ENCODE results near the gene FBXO30.

FBXO30 gene, protein sequence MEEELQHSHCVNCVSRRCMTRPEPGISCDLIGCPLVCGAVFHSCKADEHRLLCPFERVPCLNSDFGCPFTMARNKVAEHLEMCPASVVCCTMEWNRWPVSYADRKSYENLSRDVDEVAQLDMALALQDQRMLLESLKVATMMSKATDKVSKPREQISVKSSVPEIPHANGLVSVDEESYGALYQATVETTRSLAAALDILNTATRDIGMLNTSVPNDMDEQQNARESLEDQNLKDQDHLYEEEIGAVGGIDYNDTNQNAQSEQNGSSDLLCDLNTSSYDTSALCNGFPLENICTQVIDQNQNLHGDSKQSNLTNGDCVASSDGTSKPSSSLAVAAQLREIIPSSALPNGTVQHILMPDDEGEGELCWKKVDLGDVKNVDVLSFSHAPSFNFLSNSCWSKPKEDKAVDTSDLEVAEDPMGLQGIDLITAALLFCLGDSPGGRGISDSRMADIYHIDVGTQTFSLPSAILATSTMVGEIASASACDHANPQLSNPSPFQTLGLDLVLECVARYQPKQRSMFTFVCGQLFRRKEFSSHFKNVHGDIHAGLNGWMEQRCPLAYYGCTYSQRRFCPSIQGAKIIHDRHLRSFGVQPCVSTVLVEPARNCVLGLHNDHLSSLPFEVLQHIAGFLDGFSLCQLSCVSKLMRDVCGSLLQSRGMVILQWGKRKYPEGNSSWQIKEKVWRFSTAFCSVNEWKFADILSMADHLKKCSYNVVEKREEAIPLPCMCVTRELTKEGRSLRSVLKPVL

DNA sequence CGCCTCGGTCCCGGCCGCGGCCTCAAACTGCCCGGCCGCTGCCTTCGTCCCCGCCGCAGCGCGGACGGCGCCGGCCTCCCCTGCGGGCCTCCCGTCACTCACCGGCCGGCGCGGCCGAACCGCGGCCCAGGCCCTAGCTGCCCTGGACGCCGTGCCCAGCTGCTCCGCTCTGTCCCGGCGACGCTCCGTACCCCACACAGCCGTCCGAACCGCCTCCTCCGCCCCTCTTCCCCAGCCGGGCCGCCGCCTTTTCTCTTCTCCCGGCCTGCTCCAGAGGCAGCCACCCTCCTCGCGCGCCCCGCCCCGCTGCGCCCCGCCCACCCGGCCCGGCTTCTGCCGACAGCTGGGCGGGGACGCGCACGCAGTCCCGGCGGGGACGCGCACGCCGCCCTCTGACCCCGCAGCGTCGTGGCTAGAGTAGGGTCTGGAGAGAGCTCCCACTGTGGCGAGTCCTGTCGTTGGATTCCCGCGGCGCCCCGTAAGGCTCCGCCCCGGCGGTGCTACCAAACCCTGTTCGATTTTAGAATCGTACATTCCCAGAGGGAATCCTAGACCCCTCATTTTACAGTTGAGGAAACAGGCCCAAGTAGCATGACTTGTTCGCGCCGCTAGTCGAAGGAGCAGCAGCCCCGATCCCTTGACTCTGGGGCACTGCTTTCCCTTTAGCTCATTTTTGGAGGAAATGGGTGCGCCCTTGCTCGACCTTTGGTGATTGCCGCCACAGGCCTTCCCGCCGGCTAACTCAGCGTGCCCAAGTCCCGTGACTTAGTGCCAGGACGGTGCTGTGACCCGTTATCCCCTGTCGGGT lies at the start of gene FBXO30:
Gene FBXO30, minus strand, starts transcription at position 295 of the 808 bp plus-strand sequence. CDS start 8,390 bp downstream, outside the sequence.
- DNase-seq: peak; percentile 80

DNA sequence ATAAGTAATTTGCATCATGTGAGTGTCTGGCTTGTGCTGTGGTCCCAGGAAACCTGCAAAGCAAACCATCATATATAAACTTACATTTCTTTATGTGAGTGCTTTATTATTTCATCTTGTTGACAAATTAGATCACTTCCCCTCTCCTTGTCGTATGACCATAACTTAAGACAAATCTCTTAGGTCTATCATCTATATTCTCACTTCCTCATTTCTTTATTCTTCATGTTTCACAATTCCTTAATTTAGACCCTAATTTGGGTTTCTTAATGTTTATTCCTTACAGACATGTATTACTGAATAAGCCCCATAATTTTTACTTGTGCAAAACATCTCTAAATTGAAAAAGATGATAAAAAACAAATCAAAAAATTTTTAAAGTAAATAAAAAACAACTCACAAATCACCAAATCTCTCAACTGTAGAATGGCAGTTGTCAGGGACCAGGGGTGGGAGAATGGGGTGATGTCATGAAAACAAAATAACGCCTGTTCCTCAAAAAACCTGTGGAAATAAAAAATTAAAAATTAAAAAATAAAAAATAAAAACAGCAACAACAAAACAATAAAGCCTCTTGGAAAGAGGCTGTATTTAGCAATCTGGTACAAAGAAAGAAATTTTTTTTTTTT lies 49.5 kb upstream of the FBXO30 start:
- no peak for DNase-seq

DNA sequence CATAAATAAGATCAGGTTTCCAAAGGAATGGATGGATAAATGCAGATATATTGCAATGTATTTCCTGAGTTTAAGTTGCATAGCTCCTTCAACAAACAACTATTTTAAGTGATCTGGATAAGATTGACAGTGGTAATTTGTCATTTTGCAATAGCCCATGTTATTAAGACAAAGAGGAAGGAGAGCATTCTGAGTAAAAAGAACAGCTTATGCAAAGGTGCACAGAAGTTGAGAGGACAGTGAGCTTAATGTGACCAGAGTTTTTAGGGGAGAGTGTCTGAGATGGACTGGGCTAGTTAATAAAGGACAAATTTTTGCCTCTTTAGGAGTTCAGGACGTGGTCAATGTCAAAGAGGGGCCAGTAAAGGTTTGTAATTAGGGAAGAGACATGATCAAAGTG lies 48.8 kb upstream of the FBXO30 start:
- no peak for DNase-seq

DNA sequence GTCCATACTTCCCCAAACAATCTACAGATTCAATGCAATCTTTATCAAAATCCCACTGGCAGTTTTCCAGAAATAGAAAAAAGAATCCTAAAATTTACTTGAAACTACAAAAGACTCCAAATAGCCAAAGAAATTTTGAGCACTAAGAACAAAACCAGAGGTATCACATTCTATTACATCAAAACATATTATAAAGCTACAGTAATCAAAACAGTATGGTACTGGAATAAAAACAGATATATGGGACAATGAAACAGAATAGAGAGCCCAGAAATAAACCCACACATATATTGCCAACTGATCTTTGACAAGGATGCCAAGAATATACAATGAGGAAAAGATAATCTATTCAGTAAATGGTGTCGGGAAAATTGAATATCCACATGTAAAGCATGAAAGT lies 46.0 kb upstream of the FBXO30 start:
- DNase-seq: no peak

DNA sequence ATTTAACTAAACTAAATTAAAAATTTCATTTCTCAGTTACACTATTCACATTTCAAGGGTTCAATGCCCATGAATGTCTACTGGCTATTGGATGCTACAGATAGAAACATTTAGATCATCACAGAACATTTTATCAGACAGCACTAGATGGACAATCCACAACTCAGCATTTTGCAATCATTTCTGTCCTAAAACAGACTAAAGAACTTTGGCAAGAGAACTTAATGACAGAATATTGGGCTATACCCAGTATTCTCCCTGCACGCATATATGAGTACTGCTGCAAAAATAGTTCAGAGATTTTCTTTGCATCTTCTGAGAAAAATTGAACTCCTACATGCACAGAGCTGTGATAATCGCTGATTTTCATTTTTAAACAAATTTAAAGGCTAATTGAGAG lies 36.1 kb upstream of the FBXO30 start:
- no peak for DNase-seq

DNA sequence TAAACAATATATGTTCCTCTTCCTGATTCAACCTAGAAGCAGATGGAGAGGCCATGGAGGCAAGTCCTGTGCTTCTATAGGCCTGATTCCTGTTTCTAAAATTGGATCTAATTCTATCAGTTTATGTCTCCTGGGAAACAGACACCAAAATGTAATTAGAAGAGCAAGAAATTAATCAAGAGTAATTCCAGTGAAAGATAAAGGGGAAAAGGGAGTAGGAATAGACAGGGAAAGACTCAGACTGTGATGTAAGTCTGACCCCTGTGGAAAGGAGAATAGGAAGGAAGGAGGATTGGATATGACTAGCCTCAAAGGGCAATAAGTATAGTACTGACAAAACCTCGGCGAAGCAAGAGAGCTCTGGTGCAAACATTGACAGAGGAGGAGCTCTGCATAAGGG lies 33.9 kb upstream of the FBXO30 start:
- no peak for DNase-seq

DNA sequence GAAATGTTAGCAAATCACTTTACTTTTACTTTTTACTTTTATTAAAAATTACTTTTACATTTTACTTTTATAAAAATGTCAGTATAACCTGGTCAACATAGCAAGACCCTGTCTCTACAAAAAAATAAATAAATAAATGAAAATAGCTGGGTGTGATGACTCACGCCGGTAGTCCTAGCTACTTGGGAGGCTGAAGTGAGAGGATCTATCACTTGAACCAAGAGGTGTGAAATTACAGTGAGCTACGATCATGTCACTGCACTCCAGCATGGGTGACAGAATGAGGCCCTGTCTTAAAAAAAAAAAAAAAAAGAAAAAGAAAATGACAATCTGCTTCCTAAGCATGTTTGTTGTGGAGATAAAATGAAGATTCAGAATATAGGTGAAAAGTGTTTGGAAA lies 31.0 kb upstream of the FBXO30 start:
- no peak for DNase-seq

DNA sequence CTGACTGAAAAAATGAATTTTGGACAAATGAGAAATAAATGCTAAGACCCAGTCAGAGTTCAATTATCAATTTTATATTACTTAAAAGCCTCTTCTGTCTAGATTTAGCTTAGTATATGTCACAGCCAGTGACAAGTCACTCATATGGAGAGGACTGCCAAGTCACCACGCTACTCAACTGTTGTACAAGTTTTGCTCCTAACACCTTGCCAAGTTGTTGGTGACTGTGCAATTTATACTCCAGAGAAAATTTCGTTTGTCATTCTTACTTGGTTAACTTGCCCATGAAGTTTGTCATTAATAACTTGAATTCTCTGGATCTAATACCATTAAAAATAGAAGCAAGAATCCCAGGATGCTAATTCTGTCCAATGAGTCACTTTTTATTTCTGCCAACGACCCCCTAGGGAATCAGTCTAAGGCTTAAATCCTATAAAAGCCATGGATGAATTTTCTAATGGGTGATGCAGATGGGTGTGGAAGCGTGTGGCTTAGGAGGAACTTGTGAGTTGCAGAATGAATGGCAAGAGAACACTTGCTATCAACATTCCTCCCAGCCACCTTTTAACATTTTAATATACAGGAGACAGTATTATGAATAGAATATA lies 30.4 kb upstream of the FBXO30 start:
- DNase-seq: no peak

DNA sequence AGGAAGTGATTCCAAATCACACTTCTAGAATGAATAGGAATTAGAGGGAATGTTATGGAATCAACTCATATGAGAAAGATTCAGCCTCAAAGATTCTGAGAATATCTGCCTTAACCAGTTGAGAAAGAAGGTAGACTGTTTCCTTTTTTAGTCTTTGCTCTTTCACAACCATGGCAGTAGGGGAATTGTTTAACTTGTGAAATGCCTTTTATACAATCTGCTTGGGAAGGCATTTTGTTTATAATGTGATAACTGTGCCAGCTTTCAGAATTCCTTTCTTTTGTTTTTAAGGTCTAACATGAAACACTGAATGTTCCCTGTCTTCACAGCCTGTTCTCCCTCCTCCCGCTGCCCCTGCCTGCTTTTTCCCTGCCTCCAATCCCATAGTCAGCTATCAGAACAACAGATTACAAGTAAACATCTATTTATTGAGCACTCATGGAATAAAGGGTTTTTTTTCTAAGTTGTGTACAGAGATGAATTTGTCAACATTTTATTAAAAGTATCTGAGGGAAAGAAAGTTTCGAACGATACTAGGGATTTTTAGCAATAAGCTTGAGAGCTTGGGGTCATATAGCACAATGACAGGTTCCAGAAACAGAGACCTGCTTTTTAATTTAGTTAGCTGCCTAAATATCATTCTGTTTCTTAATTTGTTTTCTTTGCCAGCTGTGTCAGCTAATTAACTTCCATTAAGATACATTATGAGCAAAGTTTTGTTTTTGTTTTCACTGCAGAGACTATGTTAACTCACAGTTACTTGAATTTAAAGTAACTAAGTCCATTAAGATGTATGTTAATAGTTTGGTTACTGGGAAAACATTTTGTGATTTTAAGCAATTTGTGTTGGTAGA lies 28.3 kb upstream of the FBXO30 start:
- DNase-seq: no peak

DNA sequence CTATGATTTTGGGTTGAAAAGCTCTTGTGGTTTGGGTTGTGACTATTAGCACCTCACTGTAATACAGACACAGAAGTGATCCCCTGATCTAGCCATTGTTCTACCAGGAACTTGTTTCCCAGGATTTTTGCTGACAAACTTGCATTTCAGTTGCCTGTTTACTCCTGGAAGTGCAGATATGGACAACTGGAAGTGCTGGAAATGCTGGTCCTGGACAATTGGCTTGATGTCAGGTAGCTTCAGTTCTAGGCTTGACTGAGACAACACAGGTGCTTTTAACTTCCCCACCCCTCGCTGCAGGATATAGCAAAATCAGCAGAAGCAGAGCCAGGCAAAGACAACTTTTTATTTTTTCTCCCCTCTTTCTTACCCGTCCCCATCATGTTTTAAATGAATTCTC lies 27.1 kb upstream of the FBXO30 start:
- DNase-seq: no peak

DNA sequence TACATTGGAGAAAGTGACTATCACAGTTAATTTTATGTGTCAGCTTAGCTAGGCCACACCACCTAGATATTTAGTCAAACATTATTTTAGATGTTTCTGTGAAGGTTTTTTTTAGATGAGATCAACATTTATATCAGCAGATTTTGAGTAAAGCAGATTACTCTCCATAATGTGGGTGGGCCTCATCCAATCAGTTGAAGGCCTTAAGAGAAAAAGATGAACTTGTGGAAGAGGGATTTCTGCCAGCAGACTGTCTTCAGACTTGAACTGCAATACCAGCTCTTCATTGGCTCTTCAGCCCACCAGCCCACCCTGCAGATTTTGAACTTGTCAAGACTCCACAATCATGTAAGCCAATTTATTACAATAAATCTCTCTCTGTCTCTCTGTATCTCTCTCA lies 25.1 kb upstream of the FBXO30 start:
- DNase-seq: no peak

DNA sequence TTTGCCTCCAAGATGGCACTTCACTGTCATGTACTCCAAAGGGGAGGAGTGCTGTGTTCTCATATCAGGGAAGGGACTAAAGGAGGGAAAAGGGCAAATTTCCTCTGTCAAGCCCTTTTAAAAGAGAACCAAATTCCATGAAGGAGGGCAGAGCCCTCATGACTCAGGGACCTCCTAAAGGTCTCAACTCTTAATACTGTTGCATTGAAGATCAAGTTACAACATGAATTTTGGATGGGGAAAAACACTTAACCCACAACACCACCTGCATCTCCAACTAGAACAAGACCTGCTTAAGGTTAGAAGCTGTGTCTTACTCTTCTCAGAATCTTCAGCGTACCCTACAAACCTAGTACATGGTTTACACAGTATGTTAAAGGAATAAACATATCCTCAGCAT lies 23.7 kb upstream of the FBXO30 start:
- DNase-seq: no peak

DNA sequence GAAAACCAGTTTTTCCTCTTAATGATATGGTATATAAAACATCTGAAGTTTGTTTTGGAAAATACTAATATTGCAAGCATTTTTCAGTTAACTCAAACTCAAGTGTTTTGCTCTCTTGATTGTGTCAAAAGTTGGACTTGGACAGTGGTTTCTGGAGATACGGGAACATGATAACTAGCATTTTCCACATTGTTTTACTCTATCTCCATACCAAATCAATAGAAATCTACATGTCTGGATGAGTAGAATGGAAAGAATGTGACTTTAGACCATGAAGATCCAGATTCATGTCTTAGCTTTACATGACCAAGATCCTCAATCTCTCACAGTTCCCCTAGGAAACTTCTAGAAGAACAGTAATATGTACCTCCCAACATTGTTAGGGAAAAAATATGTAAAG lies 22.2 kb upstream of the FBXO30 start:
- no peak for DNase-seq

DNA sequence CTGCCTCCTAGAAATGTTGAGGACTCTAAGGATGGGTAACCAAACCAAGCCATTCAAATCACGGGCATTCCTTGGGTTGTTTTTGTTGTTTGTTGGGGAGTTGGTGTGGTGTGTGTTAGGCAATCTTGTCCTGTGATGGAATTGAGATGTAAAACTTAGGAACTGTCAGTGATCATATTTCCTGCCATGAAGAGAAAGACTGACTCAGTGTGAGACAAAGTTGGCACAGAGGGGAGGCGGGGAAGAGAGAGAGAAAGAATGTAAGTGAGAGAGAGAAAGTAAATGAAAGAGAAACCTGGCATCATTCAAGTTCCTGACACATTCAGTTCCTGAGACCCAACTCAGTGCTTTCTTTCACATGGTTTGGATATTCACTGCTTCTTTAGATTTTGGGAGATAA lies 21.6 kb upstream of the FBXO30 start:
- DNase-seq: no peak

DNA sequence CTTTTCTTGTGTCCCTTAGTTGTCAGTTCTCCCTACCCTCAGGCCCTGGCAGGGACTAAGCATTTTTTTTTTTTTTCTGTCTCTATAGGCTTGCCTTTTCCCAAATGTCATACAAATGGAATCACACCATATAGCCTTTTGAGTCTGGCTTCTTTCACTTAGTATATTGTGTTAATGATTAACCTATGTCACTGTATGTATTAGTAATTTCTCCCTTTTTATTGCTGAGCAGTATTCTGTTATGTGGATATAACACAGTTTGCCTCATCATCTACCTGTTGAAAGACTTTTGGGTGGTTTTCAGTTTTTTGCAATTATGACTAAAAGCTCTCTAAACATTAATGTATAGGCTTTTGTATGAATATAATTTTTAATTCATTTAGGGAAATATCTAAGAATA lies 16.0 kb upstream of the FBXO30 start:
- DNase-seq: no peak

DNA sequence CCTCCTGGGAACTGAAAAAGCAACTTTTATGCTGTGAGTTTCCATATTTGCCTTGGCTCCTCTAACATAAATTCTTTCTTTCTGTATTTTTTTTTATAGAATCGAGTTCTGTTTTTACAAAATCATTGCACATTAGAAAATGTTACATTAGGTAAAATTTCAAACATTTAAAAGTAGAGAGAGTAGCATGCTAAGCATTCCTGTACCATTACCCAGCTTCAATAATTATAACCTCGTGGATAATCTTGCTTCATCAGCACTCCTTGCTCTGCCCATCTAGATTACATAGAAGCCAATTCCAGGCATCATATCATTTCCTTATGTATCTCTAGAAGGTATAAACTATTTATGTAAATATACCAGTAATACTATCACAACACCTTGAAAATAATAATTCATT lies 15.4 kb upstream of the FBXO30 start:
- DNase-seq: no peak

DNA sequence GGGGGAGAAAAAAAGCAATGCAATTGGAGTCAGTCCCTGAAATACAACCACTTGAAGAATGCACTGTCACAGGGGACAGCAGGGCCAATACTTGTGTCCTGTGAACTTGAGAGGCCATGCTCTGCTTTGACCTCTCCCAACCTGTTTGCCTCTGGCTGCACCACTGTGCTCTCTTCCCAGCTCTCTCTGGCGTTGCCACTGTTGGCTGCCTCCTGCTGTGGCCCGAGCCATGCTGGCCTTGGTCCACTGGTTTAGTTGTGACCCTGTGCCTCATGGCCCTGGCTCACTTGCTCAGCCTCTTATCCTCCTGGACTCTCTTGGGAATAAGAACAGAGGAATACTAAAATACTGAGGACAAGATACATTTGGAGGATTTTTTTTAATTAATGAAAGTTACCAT lies 14.5 kb upstream of the FBXO30 start:
- DNase-seq: no peak

DNA sequence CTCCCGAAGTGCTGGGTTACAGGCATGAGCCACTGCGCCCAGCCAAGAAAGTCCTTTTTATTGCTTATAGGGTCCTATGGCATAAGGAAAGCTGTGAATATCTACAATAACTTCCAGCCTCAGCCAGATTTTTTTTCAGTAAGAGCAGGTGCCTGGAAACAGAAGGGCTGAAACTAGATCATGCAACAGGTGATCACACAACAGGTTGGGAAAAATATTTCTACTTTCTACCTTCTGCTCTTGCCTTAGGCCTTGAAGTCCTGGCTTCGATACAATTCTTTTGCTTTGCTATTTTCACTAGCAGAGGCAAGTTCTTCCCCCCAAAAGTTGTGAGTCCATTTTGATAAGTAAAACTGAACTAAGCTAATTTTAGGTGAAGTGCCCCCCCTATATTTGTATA lies 9.7 kb upstream of the FBXO30 start:
- no peak for DNase-seq

DNA sequence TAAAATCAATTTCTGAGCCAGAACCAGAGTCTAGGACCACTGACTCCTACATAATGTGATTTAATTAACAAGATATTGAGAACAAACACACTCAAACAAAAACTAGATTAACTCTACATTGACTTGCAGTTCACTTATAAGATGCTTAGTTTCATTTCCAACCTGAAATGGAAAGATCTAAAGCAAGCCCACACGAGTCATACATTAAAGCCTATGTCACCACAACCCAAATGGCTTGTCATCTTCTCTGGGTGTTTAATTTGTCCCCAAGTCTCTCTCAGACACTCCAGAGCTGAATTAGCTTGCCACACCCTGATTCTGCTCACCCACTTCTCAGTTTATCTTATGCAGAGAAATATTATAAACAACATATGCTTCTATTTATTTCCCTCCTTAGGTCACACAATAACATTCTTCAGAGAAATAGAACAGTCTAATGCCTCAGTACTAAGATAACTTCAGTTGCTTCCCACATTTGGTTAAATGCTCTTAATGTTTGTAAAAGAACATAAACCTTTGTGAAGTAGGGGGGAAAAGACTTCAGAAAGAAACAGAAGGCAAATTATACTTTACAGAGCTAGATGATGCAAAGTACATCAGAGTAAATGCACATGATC lies 8.8 kb upstream of the FBXO30 start:
- DNase-seq: no peak

DNA sequence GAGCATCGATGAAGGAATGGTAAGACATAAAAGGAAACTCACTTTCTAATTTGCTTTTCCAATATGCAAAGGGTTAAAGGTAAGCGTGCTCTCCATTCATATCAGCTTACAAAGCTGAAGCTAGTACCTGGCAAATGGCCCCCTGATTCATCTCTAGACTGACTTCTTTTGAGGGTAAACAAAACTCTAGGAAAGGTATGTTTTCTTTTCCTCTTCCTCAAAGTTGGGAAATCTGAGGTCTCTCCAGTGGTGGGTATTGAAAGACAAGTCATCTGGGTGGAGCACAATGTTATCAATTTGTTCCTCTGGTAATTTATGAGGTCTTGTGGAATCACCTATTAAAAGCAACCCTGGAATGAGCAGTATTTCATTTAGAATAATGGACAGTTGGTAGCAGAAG lies 7.9 kb upstream of the FBXO30 start:
- no peak for DNase-seq

DNA sequence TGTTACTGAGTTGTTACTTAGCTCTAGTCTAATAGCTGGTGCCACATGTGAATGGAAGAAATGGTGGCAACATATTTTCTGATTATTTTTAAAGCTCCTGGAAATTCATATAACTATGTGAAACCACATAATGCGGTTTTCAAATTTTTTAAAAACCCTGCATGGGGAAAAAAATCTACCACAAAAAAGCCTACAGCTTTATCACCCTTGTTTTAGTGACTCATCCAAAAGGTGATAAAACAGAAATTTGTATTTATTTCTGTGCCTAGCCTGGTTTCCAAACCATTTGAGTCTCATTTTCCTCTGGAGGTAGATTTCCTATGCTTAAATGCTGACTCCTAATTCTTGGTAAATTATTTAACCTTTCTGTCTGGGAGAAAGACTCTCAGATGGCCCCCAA lies 5.4 kb upstream of the FBXO30 start:
- DNase-seq: no peak

All from DMS79 treated with DMSO at 0.1 percent for 48 hours (cell line).